T-helper 22 cell (primary cell): ENCODE measurements around the gene SFMBT2.
"Not testable (repeated sequence)": the region's sequence is repeated elsewhere in the genome, so short reads cannot be mapped to it uniquely, and the experiment has no call there.

Experiments used
- DNase-seq: peaks from one replicate; pipeline ENCODE4 v3.0.0-alpha.2; 2020; ENCODE audit warnings: low read depth

The SFMBT2 gene

DNA sequence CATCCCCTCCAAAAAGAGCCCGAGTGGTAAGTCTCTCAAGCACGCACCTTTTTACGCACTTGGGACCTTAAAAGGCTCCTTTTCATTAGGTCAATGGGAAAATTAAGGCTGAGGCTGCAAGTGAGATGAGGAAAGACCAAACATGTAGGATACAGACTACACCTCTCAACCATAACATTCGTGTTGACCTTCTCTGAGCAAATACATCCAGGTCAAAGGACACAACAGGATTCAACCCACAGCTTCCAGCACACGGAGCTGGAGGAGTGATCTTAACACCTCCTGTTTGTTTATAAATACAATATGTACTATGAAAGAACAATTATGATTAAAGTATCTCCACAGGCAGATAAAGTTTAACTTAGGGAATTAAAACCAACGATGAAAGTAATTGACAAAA lies 9.7 kb downstream of the SFMBT2 start:
- no peak for DNase-seq

DNA sequence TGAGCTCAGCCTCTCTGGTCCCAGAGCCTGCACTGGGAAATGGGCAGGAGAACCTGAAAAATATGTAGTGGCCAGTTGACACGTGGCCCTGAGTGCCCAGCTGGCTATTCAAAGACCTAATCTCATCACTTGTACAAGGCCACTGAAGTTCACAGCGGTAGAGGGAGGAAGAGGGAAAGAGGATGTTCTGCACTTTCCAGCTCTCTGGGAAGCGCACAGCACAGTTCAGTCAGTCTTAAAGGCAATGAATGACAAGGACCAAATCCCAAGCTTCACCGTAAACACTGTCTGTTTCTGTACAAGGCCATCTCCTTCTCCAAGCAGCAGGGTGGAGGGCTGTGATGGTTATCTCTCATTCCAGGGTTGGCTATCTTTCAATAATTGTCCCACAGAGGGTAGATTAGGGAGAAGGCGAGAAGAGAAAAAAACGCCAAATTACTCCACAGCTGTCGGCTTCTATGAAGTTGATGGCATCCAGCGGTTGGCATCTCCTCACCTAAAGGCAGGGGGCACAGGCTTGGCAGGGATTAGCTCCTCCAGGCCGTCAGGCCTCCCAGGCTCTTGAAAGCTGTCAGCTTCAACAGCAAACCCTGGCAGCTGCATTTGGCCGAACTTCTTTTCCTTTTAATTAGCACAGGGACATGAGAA lies 10.6 kb downstream of the SFMBT2 start:
- DNase-seq = no peak

DNA sequence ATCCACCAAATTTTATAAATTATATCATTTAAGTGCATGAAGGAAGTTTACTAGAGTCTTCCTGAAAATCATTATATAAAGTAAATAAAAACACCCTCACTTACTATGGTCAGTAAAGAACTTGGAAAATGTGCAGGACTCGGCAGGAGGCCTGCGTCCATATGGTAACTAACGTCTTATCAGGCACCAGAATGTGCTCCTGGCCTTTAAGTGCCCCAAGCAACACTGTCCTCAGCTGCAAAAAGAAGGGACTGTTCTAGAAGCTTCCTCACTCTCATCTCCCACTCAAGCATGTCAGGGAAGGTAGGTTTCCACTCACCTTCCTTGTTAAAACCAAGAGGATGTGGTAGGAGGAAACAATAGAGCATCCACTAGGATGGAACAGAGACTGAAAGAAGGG lies 11.3 kb downstream of the SFMBT2 start:
- DNase-seq = no peak

DNA sequence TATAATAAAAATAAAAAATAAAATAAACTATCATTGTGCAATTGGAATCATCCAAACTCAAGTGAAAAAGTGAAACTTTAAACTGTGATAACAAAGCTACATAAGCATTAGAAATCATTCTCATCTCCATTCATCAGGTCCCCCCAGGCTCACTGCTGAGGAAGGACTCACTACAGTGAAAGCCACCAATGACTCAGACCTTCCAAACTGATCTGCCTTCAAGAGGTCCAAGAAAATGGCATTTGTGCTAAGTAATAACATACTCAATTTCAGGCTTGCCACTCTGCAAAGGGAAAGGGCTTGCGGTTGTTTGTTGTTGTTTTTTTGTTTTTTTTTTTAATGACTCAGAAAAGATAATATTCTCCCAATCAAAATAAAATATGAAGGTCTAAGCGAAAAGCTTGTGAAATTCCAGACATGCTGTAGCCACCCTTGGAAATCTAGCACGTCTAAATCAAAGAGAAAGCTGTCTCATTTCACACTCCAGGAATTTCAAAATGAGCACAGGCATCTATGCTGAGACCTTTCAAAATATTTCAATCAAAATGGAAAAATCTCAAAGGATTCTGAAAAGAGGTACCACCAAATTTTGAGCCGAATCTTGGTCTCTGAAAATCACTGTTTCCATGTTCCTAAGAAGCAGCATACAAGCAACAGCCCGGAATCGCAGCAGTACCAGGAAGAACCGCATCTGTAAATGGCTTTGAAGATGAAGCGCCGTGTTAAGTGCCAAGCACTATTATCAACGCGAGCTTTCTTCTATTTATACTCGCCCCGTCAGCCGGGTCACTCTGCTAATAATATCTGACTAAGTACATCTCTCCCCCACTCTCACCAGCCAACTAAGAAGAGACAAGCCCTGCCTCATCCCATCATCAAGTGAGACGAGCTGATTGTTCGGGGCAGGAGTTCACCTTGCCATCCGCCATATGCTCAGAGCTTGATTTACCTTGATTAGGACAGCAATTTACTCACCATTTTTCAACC lies 13.5 kb downstream of the SFMBT2 start:
- no peak for DNase-seq

DNA sequence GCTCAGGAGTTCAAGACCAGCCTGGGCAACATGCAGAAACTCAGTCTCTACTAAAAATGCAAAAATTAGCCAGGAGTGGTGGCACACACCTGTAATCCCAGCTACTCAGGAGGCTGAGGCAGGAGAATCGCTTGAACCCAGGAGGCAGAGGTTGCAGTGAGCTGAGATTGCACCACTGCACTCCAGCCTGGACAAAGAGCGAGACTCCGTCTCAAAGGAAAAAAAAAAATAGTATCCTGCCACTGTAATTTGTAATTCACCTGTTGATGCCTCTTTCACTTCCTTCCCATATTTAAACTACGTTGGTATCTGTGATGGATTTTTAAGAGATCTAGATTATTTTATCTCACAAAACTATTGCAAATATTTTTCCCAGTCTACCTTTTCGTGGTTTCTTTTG lies 18.5 kb downstream of the SFMBT2 start:
- not testable (repeated sequence) for DNase-seq

DNA sequence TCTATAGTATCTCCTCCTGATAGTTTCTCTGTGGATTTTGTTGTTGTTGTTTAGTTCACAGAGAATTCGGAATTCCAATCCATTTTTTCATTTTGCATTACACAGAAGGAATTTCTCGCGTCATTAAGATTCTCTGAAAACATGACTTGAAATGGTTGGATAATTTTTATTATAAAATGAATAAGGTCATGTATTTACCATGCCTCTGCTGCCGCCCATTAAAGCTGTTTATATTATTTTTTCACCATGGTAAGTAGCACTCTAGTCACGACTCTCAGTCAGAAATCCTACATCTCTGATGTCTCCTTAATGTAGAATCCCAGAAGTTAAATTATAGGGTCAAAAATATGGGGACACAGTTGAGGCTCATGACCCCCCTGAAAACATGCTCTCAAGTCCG lies 19.1 kb downstream of the SFMBT2 start:
- DNase-seq = no peak

DNA sequence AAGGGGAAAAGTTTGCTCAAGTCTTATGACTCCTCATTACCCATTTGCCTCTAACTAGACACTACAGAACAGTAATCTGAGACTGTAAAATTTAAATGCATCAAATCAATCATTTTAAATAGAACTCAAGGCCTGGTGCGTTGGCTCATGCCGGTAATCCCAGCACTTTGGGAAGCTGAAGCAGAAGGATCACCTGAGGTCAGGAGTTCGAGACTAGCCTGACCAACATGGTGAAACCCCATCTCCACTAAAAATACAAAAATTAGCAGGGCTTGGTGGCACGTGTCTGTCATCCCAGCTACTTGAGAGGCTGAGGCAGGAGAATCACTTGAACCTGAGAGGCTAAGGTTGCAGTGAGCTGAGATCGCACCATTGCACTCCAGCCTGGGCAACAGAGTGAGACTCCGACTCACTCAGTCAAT lies 20.1 kb downstream of the SFMBT2 start:
- not testable (repeated sequence) for DNase-seq

DNA sequence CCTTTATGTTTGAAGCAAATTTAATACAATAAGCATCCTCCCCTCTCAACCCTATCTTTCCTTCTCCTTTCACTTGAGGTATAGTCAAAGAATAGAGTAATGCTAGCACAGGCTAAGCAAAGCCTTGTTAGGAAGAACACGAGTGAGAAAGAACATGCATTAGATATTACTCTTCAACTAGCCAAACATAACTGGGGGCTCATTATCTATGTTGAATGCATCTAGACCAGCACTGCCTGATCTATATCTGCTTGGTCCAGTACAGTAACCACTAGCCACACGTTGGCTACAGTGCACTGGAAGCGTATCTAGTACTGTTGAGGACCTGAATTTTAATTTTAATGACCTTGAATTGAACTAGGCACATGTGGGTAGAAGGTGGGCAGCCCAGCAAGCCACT lies 21.0 kb downstream of the SFMBT2 start:
- no peak for DNase-seq

DNA sequence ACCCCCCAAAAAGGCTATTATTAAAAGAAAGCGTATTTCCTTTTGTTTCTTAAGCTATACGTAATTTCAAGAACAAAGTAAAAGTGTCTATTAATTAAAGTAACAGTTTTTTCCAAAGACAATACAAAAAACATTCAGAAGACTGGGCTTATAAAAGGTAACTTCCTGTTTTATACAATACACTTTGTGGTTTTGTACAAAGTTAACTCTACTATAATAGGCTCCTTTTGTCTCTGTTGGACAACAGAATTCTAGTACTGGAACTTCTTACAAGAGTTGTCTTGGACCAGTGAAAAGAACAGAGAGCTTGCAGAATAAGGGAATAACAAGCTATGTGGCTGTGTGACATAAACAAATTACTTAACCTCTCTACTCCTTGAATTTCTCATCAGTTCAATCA lies 21.5 kb downstream of the SFMBT2 start:
- DNase-seq = no peak

DNA sequence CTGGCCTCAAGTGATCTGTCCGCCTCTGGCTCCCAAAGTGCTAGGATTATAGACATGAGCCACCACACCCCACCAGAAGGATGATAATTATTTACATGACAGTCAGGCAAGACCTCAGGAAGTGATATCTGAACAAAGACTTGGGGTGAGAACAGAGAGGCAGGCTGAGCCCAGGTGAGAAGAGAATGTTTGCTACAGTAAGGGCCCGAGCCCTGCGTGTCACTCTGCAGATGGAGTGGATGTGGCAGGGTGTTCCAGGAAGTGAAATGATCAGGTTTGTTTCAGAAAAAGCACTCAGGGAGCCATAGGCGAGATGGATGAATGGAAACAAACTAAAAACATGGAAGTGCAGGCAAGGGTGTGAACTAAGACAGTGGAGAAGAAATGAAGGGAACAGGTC lies 22.2 kb downstream of the SFMBT2 start:
- no peak for DNase-seq

DNA sequence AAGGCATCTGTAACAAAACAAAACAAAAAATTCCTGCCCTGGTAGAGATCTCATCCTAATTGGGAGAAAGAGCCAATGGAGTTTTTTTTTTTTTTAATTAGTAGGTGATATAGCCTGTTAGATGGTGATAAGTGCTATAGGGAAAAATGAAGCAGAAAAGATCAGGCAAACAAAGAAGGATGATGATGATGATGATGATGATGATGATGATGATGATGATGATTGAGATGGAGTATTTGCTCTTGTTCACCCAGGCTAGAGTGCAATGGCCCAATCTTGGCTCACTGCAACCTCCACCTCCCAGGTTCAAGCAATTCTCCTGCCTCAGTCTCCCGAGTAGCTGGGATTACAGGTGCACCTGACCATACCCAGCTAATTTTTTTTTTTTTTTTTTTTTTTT lies 22.7 kb downstream of the SFMBT2 start:
- not testable (repeated sequence) for DNase-seq

DNA sequence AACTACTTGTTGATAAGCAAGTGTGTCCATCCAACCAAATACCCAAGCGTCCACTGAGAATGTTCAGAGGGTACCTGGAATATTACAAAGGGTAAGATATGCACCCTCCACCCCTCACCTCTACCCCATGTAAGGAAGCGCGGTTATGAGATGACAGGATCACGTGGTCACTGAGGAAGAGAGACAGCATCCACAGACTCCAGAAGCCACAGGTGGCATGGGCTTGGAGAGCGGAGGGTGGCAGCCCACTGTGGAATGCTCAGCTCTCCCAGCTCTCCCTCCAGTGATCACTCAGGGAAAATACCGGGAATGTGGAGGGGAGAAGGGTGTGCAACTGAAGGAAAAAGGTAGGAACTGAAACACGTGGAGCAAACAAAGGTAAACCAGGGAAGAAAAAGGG lies 25.7 kb downstream of the SFMBT2 start:
- no peak for DNase-seq

DNA sequence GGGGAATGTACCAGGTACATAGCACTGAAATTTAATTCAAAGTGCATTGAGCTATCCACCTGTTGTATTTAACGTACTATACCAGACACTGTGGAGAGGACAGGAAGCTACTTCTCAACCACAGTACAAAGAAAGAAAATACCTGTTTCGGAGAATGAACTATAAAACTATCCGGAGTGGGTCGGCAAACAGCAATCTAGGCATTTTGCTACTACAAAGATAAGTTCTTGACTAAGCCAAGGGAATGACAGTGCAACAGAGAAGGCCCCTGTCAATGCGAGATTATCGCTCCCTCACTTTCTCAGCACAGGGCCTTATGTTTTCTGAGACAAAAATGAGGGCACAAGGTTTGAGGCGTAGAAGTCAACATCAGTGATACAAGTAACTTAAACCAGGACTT lies 27.4 kb downstream of the SFMBT2 start:
- no peak for DNase-seq

DNA sequence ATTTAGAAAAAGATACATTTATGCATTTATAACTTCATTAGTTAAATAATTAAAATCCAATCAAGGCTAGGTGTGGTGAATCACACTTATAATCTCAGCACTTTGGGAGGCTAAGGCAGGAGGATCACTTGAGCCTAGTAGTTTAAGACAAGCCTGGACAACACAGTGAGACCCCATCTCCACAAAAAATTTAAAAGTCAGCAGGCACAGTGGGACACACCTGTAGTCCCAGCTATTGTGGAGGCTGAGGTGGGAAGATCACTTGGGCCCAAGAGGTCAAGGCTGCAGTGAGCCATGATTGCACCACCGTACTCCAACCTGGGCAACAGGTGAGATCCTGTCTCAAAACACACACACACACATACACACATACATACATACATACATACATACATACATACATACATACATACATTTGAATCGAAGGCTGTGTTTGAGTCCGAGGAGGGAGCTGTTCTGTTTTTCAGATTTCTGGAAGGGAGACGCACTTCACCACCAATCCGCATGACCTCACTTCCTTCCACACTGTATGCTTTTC lies 30.1 kb downstream of the SFMBT2 start:
- DNase-seq = no peak

DNA sequence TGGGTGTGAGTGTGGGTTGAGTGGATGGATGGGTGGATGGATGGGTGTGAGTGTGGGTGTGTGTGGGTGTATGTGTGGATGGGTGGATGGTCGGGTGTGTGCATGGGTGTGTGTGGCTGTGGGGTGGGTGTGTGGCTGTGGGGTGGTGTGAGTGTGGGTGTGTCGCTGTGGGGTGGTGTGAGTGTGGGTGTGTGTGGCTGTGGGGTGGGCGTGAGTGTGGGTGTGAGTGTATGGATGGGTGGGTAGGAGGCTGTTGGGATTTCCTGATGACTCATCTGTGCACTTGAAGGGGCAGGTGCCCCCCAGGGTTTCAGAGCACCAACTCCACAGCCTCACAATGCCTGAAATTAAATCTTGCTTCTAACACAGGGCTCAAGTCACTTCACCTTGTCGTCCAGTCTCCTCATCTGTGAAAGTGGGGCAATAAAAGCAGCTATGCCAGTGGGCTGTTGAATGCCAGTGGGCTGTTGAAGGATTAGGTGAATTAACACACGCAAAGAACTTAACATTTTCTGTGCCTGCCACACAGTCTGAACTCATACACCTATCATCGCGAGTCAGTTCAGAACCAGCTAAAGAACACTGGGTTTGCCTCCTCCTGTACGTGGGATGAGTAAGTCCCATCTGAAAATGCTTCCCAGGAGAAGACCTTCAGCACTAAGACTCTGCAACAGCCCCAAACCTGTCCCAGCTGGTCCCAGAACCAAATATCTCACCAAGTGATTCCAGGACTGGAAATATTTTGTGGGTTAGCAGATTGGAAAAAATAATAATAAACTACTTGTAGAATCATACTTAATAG lies 32.0 kb downstream of the SFMBT2 start:
- no peak for DNase-seq

DNA sequence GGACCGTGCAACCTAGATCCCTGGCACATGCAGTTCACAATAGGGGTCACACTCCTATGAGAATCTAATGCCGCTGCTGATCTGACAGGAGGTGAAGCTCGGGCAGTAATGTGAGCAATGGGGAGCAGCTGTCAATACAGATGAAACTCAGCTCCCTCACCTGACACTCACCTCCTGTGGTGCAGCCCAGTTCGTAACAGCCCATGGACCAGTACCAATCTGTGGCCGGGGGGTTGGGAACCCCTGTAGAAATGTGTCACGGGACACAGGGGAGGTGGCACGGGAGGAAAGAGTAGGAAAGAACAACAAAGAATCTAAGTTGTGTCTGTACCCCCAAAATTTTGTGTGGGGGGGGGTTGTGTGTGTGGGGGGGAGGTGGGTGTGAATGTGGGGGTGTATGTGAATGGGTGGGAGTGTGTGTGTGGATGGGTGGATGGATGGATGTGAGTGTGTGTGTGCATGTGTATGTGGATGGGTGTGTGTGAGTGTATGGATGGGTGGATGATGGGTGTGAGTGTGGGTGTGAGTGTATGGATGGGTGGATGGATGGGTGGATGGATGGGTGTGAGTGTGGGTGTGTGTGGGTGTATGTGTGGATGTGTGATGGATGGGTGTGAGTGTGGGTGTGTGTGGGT lies 33.1 kb downstream of the SFMBT2 start:
- DNase-seq = no peak

DNA sequence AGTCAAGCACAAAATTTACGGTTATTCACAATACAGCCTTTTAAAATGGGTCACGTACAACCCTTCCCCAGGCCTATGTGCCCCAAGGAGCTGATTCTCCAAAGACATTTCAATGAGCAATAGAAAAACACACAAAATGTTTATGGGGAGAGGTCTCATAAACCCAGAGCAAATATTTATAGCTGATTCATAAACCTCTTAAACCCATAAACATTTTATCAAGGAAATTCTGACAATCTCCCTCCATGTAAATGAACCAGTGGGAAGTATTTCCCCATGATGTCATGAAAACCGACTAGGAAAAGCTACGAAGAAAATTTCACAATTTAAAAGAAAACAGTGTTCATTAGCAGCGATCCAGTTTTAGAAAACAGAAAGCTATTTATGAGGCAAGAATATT lies 36.0 kb downstream of the SFMBT2 start:
- DNase-seq = no peak

DNA sequence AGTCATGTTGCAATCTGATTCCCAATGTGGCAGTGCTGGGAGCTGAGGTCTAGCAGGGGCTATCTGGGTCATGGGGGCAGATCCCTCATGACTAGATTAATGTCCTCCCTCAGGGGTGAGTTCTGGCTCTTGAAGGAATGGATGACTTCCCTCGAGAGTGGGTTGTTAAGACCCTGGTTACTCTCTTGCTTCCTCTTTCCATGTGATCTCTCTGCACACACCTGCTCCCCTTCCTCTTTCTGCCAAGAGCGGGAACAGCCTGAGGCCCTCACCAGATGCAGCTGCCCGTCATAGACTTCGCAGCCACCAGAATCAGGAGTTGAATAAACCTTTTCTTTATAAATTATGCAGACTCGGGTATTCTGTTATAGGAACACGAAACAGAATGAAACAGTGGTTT lies 37.8 kb downstream of the SFMBT2 start:
- DNase-seq = no peak

DNA sequence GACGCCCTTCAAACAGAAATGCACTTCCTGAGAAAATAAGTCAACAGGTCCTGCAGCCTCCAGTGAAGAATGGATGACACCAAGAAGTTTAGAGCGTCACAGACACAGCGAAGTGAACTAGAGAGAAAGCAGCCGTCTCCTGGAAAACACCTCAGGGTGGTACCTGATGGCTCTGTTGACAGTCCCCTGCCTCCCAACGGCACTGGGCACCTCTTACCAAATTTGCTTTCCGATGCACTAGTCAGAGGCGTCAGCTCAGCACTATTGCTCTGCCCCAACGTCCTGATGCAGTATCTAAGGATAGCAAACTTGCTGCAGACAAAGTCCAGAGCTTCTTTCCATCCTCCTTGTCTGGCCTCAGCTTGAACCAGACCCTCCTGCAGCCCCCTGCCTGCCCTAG lies 38.3 kb downstream of the SFMBT2 start:
- no peak for DNase-seq

DNA sequence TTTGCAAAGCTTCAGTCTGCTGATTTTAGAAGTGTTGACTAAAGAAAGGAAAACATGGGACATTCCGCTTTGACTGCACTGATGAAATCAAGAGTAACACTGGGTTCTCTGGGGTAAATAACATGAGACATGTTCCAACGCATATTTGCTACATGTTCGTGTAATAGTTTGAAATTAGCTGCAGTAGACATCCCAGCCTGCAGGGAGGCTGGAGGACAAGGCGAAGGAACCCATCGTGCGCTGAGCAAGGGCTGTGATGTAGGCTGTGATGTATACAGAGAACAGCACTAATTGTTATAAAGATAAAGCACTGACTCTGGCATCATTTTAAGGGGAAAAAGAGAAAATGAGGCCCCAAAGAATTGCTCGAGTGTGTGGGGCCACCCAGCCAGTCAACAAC lies 40.3 kb downstream of the SFMBT2 start:
- no peak for DNase-seq

DNA sequence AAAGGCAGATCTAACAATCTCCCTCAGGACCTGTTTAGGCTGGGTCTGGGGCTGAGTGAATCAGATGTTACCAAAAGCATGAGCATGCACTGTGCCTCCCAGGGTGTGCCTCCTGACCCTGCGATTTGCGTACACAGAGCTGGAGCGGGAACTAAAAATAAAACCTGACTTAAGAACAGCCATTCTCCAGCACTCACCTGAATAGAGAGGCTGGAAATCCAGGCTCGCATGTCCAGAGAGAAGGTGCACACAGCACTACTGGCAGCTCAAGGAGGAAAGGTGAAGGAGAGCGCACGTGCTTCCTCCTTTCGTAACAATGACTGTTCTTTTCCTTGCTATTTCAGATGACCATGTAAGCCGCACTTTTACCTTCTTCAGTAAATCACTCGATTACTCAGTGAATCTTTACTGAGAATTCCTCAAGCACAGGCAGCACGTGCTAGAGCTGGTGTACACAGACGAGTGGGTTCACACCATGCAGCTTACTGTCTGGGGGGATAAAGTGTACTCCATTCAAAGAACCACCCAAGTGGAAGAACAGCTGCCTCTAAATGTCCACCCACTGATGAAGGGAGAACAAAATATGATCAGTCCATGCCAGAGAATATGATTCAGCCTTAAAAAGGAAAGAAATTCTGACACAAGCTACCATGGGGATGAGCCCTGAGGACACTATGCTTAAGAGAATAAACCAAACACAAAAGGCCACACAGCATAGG lies 45.6 kb downstream of the SFMBT2 start:
- no peak for DNase-seq
